ENCODE data around the gene ATXN1. TPM values are rescaled to one million over a fixed set of nuclear protein-coding genes. Genes with fewer than 3 reads are reported as not detected.
A peak's percentile ranks its signal among the peaks of the same experiment; 100 is the strongest.
"Not testable (repeated sequence)": the region's sequence is repeated elsewhere in the genome, so short reads cannot be mapped to it uniquely, and the experiment has no call there.

Gene ATXN1
- total RNA-seq, 2 donors from 2014 or later, result 41.0 to 115 TPM

DNA sequence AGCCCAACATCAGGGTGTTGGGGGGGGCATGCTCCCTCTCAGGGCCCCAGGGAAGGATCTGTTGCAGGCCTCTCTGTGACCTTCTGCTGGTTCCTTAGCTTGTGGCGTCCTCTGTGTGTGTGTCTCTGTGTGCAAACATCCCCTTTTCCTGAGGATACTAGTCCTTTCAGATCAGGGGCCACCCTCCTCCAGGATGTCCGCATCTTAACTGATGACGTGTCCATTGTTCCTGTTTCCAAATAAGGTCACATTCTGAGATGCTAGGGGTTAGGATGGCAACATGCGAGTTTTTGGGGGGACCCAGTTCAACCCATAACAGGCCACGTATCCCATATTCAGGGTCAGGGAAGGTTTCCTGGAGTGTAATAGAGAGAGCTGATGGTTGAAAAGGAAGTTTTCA is 482.0 kb downstream of the ATXN1 start:
- Mint-ChIP-seq H3K9me3 (no peaks in the 10 kb centered on the region), H3K27ac (no peak overlapping the region), H3K27me3 (peaks cover 5% of the 10 kb centered on the region)

DNA sequence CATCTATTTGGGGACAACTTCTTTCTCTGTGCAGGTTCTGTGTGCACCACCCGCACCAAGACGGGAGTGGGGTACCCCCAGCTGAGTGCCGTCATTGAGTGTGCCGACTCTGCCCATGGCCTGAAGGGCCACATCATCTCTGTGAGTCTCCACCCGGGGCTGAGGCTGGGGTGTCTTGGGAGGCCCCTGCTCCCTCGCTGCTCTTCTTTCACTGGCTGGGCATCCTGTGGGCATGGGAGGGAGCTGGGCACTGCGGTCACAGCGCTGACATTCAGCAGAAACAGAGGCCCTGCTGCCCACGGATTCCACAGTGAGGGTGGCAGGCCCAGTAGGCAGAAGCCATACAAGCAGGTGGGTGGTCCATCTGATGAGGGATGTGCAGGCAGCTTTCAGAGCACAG is 482.5 kb downstream of the ATXN1 start:
- H3K9me3 Mint-ChIP-seq, result no peaks in the 10 kb centered on the region
- peaks cover 12% of the 10 kb centered on the region for H3K4me1 Mint-ChIP-seq
- H3K27me3 Mint-ChIP-seq, result peaks cover 5% of the 10 kb centered on the region
- H3K4me3 Mint-ChIP-seq, result no peak overlapping the region
- H3K27ac Mint-ChIP-seq, result no peak overlapping the region
- no peaks in the 10 kb centered on the region for H3K36me3 Mint-ChIP-seq (ENCODE audit: low read depth)
- ATAC-seq (replicated peaks), result no peak

More for the DNA sequence above, 482.0 kb downstream of the ATXN1 start:
- H3K4me1 Mint-ChIP-seq, result peaks cover 12% of the 10 kb centered on the region
- no peak overlapping the region for H3K4me3 Mint-ChIP-seq
- H3K36me3 Mint-ChIP-seq (ENCODE audit: low read depth), result no peaks in the 10 kb centered on the region
- ATAC-seq (replicated peaks), result no peak

DNA sequence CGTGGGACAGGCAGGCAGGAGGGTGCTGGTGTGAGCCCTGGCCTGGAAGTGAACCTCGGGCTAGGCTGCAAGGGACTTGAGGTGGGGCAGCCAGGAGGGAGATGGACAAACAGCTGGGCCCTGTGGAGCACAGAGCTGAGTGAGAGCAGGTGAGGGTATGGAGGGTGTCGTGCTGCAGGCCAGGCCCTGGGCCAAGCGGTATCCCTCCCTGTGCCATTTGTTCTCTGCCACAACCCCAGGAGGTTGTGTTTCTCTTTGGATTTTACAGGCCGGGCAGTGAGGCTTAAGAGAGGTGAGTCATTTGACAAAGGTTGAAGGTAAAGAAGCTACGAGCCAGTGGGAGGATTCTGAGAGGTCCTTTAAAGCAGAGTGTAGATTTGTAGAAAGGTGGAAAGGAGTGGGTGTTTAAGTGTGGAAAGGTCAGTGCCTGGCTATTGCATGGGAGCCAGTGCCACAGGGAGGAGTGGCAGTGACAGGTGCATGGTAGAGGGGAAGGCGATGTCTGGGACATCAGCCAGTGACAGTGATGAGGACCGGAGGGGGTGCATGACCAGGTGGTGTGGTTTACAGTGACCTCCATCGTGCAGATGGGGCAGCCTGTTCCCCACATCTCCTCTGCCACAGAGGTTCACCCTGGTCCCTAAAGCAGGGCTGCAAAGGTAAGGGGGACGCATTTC is 483.1 kb downstream of the ATXN1 start:
- ATAC-seq (replicated peaks), result no peak
- no peaks in the 10 kb centered on the region for H3K9me3 Mint-ChIP-seq
- H3K4me3 Mint-ChIP-seq, result no peak overlapping the region
- peaks cover 12% of the 10 kb centered on the region for H3K4me1 Mint-ChIP-seq
- H3K27me3 Mint-ChIP-seq, result peaks cover 5% of the 10 kb centered on the region
- H3K36me3 Mint-ChIP-seq (ENCODE audit: low read depth), result no peaks in the 10 kb centered on the region
- H3K27ac Mint-ChIP-seq, result peak overlapping the region; percentile 25

DNA sequence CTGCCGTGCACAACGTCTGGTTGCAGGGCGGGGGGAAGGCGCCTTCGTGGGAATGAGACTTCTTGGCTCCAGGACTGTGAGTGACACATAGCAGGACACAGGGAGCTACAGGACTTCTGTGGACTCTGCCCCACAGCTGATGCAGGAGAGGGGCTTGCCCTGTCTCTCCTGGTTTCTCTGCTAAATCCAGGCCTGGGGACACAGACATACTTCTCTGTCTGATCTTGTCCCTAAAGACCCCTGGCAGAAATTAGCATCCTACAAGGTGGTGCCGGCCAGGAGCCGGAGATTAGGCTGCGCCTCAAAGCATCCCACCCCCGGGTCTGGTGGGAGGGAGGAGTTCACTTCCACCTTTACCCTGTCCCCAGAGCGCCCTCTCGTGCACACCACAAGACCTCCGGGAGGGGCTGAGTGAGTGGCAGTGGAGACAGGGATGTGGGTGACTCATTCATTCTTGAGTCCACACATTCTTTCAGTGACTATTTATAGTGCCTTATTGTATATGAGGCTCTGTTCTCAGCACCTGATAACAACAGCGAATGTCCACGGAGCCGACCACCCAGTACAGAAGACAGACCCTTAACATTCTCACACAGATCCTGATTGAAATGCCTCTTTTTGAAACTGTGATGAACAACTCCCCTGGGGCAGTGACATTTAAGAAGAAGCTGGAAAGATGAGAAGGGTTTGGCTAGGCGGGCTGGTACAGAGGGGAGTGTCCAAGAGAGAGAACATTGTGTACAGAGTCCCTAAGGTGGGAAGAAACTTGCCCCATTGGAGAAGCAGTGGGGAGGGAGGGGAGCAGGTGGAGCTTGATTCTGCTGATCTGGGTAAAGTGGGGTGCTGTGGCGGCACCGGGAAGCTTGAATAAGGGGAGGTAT is 483.9 kb downstream of the ATXN1 start:
- H3K27ac Mint-ChIP-seq, result peak overlapping the region; percentile 25
- no peaks in the 10 kb centered on the region for H3K36me3 Mint-ChIP-seq (ENCODE audit: low read depth)
- no peaks in the 10 kb centered on the region for H3K9me3 Mint-ChIP-seq
- peak; percentile 72 for ATAC-seq (replicated peaks)
- peaks cover 5% of the 10 kb centered on the region for H3K27me3 Mint-ChIP-seq
- H3K4me3 Mint-ChIP-seq, result no peak overlapping the region
- peaks cover 12% of the 10 kb centered on the region for H3K4me1 Mint-ChIP-seq

DNA sequence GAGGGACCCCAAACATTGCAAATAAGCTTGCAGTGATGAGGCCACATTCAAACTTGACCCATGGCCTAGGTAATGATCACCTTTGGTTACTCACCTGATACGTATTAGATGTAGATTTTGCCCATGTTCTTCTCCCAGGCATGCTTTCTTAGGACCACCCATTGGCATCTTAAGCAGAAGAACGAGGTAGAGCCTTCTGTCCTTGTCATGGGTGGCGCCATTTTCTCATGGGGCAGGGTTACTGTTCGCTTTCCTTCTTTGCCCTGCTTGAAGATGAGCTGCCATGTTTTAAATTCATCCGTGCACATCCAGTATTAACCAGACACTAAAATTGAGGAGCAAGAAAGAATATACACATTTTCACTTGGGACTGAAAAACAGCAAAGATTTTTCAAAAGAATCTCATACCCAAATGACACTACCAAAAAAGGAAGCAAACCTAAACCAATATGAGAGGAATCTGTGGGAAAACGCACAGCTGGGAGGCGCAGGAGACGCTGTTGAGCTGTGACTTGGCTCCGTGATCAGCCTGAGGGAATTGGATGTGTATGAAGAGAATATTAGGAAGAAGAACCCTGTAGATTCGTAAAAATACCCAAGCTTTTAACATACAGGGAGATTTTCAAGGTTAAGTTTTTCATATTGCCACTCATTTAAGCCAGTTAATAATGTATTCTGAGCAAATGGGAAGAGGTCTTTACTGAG is 486.2 kb downstream of the ATXN1 start:
- Mint-ChIP-seq H3K27ac (no peak overlapping the region), H3K4me1 (peaks cover 12% of the 10 kb centered on the region), H3K4me3 (no peak overlapping the region), H3K27me3 (peaks cover 8% of the 10 kb centered on the region), H3K36me3 (ENCODE audit: low read depth) (no peaks in the 10 kb centered on the region), H3K9me3 (no peaks in the 10 kb centered on the region)
- ATAC-seq (replicated peaks), result no peak

DNA sequence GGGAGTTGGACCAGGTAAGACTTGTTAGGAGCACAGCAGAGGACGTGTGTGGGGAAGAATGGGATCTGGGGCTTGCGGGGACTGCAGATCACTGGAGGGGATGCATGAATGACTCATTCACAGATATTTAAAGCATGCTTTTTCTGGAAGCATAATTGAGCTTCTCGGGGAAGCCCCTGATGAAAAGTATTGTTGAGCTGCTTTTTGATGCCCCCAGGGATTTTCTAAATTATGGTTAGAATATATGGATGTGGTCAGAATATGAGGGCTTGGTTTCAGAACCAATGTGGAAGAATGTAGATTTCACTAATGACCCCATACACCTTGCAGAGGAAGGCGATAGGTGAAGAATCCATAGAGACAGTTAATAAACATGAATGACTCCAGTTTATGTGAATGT is 486.8 kb downstream of the ATXN1 start:
- Mint-ChIP-seq H3K36me3 (ENCODE audit: low read depth) (no peaks in the 10 kb centered on the region), H3K4me1 (peaks cover 12% of the 10 kb centered on the region), H3K27me3 (peaks cover 8% of the 10 kb centered on the region), H3K4me3 (no peak overlapping the region), H3K27ac (no peak overlapping the region), H3K9me3 (no peaks in the 10 kb centered on the region)
- no peak for ATAC-seq (replicated peaks)

DNA sequence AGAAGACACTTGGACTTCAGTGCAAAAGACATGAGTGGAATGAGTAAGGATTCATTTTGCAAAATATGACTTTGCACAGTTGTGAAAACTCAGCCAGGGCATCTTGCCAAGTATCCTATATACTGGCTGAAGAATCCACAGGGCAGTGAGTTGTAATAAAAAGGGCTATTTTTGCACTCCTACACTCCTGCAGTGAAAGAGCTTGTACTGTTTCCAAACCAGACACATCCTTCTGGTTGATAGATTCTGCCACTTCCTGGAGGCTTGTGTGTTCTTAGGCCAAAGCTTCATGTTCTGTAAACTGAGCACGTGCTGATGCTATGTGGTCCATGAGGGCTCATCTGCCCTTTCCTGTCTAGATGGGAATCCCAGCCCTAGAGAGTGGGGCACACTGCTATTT is 488.0 kb downstream of the ATXN1 start:
- no peak for ATAC-seq (replicated peaks)
- Mint-ChIP-seq H3K36me3 (ENCODE audit: low read depth) (no peaks in the 10 kb centered on the region), H3K4me3 (no peak overlapping the region), H3K4me1 (peaks cover 10% of the 10 kb centered on the region), H3K27ac (no peak overlapping the region), H3K27me3 (peaks cover 8% of the 10 kb centered on the region), H3K9me3 (no peaks in the 10 kb centered on the region)

DNA sequence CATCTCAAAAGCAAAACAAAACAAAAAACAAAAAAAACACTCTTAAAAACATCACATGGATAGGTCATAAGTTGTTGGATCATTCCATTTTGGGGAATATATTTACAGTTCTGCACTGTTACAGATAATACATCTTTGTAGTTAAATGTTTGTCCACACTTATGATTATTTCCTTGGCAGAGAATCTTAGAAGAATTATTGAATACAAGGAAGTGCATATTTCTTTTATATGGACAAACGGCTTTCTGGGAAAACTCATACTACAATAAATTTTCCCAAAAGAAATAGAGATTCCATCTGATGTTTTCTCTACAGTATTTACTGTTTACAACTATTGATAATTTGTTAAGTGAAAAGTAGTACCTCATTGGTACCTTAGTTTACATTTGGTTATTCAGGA is 489.1 kb downstream of the ATXN1 start:
- Mint-ChIP-seq H3K27ac (no peak overlapping the region), H3K4me3 (no peak overlapping the region), H3K27me3 (peaks cover 3% of the 10 kb centered on the region), H3K4me1 (no peaks in the 10 kb centered on the region), H3K36me3 (ENCODE audit: low read depth) (no peaks in the 10 kb centered on the region), H3K9me3 (no peaks in the 10 kb centered on the region)
- no peak for ATAC-seq (replicated peaks)

DNA sequence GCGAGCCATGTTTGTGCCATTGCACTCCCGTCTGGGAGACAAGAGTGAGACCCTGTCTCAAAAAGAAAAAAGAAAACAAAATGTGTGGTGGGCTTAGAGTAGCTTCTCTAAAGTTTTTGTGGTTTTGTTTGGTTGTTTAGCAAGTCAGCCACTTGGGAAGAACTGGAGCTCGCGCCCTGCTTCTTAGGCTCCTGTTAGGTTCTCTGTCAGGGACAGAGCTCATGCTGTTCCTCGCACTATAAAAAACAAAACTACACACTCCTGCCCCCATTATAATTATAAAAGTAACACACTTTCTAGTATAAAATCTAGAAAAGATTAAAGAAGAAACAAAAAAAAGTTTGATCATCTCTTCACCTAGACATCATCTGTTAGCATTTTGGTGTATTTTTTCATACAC is 489.8 kb downstream of the ATXN1 start:
- no peaks in the 10 kb centered on the region for H3K36me3 Mint-ChIP-seq (ENCODE audit: low read depth)
- ATAC-seq (replicated peaks), result no peak
- H3K9me3 Mint-ChIP-seq, result no peaks in the 10 kb centered on the region
- no peak overlapping the region for H3K27ac Mint-ChIP-seq
- H3K4me1 Mint-ChIP-seq, result no peaks in the 10 kb centered on the region
- no peak overlapping the region for H3K4me3 Mint-ChIP-seq
- peaks cover 3% of the 10 kb centered on the region for H3K27me3 Mint-ChIP-seq

DNA sequence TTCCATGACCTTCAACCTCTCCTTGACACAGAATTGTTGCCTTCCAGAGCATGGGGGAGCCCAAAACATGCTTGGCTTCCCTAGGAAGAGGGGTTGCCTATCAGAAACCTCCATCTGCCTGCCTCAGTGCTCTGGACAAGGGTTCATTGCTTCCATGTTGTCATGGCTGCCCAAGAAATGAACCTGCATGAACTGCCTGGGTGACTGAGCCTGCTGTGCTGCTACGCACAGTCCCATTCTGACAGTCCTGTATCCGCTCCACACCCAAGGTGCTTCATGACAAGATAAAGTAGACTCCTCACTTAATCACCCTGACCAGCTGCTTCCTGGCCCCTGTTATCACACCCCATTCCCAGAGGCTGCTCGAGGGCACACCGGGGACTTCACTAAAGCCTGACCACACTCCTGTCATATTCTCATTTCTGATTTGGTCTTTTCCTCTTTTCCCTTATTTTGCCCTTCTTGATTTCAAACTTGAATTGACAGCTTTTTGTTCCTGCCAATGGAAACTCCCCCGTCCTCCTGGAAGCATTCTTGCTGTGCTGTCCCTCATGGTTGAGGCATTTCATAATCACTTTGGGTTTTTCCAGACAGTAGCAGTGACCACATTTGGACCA is 491.0 kb downstream of the ATXN1 start:
- ATAC-seq (replicated peaks), result no peak
- Mint-ChIP-seq H3K36me3 (ENCODE audit: low read depth) (no peaks in the 10 kb centered on the region), H3K27me3 (peaks cover 3% of the 10 kb centered on the region), H3K4me1 (no peaks in the 10 kb centered on the region), H3K27ac (no peak overlapping the region), H3K4me3 (no peak overlapping the region), H3K9me3 (no peaks in the 10 kb centered on the region)

DNA sequence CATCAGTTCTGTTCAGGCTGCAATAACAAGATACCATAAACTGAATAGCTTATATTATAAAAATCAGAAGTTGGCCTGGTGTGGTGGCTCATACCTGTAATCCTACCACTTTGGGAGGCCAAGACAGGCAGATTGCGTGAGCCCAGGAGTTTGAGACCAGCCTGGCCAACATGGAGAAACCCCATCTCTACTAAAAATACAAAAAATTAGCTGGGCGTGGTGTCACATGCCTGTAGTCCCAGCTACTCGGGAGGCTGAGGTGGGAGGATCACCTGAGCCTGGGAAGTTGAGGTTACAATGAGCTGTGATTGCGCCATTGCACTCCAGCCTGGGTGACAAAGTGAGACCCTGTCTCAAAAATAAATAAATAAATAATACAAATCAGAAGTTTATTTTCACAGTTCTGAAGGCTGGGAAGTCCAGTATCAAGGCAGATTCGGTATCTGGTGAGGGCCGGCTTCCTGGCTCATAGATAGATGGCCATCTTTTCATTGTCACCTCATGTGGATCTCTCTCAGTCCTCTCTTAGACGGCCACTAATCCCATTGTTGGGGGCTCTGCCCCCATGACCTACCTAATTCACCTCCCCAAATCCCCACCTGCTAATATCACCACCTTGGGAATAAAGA is 491.7 kb downstream of the ATXN1 start:
- H3K36me3 Mint-ChIP-seq (ENCODE audit: low read depth); H3K4me3 Mint-ChIP-seq; H3K9me3 Mint-ChIP-seq; ATAC-seq (replicated peaks); H3K4me1 Mint-ChIP-seq; H3K27me3 Mint-ChIP-seq; H3K27ac Mint-ChIP-seq: not testable (repeated sequence)

DNA sequence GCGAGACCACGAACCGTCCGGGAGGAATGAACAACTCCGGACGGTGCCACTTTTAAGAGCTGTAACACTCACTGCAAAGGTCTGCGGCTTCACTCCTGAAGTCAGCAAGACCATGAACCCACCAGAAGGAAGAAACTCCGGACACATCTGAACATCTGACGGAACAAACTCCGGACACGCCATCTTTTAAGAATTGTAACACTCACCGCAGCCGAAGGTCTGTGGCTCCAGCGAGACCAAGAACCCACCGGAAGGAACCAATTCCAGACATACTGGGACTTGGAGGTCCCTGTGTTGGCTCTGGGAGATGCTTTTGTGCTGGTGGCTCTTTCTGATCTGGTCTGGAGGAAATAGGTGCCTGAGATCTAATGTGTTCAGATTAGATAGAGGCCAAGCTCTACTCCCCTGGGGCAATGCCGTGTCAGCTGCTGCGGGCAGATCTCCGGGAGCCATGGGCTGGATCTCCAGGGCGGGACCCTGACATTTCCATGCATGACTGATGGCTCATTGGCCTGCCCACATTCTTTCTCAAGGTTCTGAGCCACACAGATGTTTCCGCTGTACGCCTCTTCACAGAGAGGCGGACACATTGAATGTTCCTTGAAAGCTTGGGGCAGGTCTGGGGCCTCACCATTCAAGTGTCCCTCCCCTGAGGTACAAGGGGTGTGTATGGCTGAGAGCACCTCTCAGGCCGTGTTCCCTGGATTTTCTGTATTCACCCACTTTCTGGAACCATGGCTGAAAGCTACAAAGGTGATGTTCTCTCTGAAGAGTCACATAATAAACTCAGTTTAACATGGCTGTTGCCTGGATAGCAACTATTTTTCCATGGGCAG is 493.6 kb downstream of the ATXN1 start:
- Mint-ChIP-seq H3K27ac (no peak overlapping the region), H3K9me3 (no peaks in the 10 kb centered on the region), H3K4me1 (no peaks in the 10 kb centered on the region), H3K27me3 (peaks cover 11% of the 10 kb centered on the region), H3K4me3 (no peak overlapping the region), H3K36me3 (ENCODE audit: low read depth) (no peaks in the 10 kb centered on the region)
- ATAC-seq (replicated peaks), result no peak
